Measurements from ENCODE around the gene SLC17A2. TPM values are rescaled to one million over a fixed set of nuclear protein-coding genes. Genes with fewer than 3 reads are reported as not detected.
A peak's percentile ranks its signal among the peaks of the same experiment; 100 is the strongest.

The SLC17A2 gene
- total and polyA plus RNA-seq, 2 of the 13 experiments (the other 11 are each of a cell fraction or from before 2014, with no cell fraction given): 11.2 to 32.4 TPM

DNA sequence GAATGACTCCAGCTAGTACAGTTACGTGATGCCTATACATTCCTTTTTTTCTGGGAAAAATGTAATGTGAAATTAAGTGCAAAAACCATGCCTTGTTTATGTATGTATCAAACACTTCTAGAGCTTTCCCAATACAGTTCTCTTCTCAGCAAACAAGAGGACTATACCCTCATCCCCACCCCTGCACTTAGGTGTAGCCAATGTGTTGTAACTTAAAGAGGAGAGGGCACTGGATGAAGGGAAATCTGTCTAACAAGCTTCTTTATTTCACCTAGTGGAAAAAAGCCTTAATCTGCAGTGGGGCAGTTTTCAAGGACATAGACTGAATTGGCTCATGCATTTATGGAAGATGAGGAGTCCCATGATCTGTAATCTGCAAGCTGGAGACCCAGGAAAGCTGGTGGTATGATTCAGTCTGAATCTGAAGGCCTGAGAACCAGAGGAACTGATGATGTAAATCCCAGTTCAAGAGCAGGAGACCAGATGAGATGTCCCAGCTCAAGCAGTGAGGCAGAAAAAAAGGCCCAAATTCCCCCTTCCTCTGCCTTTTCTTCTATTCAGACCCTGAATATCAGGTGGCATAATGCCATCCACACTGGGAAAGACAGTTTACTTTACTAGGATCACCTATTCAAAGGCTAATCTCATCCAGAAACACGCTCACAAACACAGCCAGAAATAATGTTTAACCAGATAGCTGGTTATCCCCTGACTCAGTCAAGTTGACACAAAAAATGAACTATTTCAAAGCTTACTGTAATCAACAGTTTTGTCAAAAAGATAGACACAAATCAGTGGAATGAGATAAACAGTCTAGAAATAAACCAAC, 30.7 kb downstream of the SLC17A2 start (continued):
- TF ChIP-seq, protein P1, sequence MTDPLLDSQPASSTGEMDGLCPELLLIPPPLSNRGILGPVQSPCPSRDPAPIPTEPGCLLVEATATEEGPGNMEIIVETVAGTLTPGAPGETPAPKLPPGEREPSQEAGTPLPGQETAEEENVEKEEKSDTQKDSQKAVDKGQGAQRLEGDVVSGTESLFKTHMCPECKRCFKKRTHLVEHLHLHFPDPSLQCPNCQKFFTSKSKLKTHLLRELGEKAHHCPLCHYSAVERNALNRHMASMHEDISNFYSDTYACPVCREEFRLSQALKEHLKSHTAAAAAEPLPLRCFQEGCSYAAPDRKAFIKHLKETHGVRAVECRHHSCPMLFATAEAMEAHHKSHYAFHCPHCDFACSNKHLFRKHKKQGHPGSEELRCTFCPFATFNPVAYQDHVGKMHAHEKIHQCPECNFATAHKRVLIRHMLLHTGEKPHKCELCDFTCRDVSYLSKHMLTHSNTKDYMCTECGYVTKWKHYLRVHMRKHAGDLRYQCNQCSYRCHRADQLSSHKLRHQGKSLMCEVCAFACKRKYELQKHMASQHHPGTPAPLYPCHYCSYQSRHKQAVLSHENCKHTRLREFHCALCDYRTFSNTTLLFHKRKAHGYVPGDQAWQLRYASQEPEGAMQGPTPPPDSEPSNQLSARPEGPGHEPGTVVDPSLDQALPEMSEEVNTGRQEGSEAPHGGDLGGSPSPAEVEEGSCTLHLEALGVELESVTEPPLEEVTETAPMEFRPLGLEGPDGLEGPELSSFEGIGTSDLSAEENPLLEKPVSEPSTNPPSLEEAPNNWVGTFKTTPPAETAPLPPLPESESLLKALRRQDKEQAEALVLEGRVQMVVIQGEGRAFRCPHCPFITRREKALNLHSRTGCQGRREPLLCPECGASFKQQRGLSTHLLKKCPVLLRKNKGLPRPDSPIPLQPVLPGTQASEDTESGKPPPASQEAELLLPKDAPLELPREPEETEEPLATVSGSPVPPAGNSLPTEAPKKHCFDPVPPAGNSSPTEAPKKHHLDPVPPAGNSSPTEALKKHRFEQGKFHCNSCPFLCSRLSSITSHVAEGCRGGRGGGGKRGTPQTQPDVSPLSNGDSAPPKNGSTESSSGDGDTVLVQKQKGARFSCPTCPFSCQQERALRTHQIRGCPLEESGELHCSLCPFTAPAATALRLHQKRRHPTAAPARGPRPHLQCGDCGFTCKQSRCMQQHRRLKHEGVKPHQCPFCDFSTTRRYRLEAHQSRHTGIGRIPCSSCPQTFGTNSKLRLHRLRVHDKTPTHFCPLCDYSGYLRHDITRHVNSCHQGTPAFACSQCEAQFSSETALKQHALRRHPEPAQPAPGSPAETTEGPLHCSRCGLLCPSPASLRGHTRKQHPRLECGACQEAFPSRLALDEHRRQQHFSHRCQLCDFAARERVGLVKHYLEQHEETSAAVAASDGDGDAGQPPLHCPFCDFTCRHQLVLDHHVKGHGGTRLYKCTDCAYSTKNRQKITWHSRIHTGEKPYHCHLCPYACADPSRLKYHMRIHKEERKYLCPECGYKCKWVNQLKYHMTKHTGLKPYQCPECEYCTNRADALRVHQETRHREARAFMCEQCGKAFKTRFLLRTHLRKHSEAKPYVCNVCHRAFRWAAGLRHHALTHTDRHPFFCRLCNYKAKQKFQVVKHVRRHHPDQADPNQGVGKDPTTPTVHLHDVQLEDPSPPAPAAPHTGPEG (CRISPR knock-in tag; IDR thresholded peaks at IDR 0.05): no peak
- TF ChIP-seq SETDB1 (CRISPR knock-in tag; IDR thresholded peaks at IDR 0.05; ENCODE audit: borderline replicate concordance) (no peak), ZNF501 (CRISPR knock-in tag; IDR thresholded peaks at IDR 0.05) (0 out of 2 replicates have a peak, but pooled peaks have one; percentile 36), ZKSCAN8 (CRISPR knock-in tag; IDR thresholded peaks at IDR 0.05; ENCODE audit: borderline replicate concordance) (no peak), FIP1L1 (IDR thresholded peaks at IDR 0.05; ENCODE audit: borderline replicate concordance, insufficient read depth, low read depth, low read length) (no peak), ZNF577 (CRISPR knock-in tag; IDR thresholded peaks at IDR 0.05; ENCODE audit: borderline replicate concordance, low read depth) (no peak), FOXA1 (IDR thresholded peaks at IDR 0.05) (no peak), FOXA1 (CRISPR knock-in tag; IDR thresholded peaks at IDR 0.05) (peak; percentile 64), GFI1 (CRISPR knock-in tag; IDR thresholded peaks at IDR 0.05; ENCODE audit: borderline replicate concordance) (peak; percentile 46; the same call in 1 of the 2 replicates), TRIM24 (CRISPR knock-in tag; IDR thresholded peaks at IDR 0.05) (no peak), ZNF34 (CRISPR knock-in tag; IDR thresholded peaks at IDR 0.05; ENCODE audit: borderline replicate concordance) (0 out of 2 replicates have a peak, but pooled peaks have one; percentile 6), GATA4 (IDR thresholded peaks at IDR 0.05; ENCODE audit: borderline replicate concordance, low read depth) (peak; percentile 75; the same call in 1 of the 2 replicates)
- TF ChIP-seq, protein P2, sequence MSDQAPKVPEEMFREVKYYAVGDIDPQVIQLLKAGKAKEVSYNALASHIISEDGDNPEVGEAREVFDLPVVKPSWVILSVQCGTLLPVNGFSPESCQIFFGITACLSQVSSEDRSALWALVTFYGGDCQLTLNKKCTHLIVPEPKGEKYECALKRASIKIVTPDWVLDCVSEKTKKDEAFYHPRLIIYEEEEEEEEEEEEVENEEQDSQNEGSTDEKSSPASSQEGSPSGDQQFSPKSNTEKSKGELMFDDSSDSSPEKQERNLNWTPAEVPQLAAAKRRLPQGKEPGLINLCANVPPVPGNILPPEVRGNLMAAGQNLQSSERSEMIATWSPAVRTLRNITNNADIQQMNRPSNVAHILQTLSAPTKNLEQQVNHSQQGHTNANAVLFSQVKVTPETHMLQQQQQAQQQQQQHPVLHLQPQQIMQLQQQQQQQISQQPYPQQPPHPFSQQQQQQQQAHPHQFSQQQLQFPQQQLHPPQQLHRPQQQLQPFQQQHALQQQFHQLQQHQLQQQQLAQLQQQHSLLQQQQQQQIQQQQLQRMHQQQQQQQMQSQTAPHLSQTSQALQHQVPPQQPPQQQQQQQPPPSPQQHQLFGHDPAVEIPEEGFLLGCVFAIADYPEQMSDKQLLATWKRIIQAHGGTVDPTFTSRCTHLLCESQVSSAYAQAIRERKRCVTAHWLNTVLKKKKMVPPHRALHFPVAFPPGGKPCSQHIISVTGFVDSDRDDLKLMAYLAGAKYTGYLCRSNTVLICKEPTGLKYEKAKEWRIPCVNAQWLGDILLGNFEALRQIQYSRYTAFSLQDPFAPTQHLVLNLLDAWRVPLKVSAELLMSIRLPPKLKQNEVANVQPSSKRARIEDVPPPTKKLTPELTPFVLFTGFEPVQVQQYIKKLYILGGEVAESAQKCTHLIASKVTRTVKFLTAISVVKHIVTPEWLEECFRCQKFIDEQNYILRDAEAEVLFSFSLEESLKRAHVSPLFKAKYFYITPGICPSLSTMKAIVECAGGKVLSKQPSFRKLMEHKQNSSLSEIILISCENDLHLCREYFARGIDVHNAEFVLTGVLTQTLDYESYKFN (CRISPR knock-in tag; conservative IDR thresholded peaks at IDR 0.05): peak; percentile 88
- TF ChIP-seq, protein P3, sequence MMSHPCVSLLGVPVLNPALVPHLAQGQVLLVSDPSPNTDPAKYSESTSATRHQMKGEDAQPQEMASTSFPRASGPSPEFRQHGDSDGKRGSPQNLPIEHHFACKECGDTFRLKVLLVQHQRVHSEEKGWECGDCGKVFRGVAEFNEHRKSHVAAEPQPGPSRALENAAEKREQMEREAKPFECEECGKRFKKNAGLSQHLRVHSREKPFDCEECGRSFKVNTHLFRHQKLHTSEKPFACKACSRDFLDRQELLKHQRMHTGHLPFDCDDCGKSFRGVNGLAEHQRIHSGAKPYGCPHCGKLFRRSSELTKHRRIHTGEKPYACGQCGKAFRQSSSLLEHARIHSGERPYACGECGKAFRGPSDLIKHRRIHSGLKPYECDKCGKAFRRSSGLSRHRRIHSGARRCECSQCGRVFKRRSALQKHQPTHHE (CRISPR knock-in tag; IDR thresholded peaks at IDR 0.05; ENCODE audit: borderline replicate concordance): no peak
- TF ChIP-seq, protein P4, sequence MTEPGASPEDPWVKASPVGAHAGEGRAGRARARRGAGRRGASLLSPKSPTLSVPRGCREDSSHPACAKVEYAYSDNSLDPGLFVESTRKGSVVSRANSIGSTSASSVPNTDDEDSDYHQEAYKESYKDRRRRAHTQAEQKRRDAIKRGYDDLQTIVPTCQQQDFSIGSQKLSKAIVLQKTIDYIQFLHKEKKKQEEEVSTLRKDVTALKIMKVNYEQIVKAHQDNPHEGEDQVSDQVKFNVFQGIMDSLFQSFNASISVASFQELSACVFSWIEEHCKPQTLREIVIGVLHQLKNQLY (CRISPR knock-in tag; IDR thresholded peaks at IDR 0.05): no peak
- TF ChIP-seq, protein P5, sequence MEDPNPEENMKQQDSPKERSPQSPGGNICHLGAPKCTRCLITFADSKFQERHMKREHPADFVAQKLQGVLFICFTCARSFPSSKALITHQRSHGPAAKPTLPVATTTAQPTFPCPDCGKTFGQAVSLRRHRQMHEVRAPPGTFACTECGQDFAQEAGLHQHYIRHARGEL (CRISPR knock-in tag; IDR thresholded peaks at IDR 0.05): no peak
